ENCODE results near the gene KRT6A.

DNA sequence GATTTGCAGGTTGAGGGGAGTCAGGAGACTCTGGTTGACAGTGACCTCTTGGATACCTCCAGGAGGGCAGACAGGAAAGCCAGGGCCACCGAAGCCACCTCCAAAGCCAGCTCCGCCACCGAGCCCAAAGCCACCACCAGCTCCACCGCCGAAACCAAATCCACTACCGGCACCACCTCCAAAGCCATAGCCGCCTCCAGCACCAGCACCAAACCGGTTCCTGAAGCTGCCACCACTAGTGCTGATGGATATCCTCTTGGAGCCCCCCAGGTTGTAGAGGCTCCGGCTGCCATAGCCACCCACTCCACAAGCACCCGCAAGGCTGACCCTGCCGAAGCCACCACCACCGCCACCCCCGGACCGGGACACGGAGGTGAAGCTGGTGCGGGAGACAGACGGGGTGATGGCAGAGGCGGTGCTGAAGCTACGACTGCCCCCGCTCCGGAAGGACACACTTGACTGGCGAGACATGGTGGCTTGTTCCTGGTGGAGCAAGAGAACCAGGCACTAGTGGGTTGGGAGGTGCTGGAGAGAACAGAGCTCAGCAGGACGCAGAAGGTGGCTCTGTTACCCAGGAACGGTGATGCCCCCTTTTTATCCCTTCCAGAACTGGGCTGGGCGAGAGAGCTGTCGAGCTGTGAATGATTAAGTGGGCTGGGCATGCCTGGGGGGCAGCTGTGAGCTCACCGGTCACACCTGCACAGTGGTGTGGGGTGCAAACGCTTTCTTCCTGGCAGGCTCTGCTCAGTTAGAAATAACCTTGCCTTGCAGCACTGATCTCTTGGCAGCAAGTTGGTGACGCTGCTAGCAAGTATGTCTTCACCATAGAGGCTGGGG, 27.0 kb upstream of the KRT6A start, which contains the start of gene KRT5:
- TF ChIP-seq, protein P1, sequence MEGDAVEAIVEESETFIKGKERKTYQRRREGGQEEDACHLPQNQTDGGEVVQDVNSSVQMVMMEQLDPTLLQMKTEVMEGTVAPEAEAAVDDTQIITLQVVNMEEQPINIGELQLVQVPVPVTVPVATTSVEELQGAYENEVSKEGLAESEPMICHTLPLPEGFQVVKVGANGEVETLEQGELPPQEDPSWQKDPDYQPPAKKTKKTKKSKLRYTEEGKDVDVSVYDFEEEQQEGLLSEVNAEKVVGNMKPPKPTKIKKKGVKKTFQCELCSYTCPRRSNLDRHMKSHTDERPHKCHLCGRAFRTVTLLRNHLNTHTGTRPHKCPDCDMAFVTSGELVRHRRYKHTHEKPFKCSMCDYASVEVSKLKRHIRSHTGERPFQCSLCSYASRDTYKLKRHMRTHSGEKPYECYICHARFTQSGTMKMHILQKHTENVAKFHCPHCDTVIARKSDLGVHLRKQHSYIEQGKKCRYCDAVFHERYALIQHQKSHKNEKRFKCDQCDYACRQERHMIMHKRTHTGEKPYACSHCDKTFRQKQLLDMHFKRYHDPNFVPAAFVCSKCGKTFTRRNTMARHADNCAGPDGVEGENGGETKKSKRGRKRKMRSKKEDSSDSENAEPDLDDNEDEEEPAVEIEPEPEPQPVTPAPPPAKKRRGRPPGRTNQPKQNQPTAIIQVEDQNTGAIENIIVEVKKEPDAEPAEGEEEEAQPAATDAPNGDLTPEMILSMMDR (conservative IDR thresholded peaks at IDR 0.05): no peak
- no peak for TF ChIP-seq EZH2 (IDR thresholded peaks at IDR 0.05; ENCODE audit: low read depth)

Measured in PC-9 (cell line).